Bronchial epithelial cell (primary cell): ENCODE measurements around the gene ACTL6B. TPM values are rescaled to one million over a fixed set of nuclear protein-coding genes. Genes with fewer than 3 reads are reported as not detected.
"Not testable (repeated sequence)": the region's sequence is repeated elsewhere in the genome, so short reads cannot be mapped to it uniquely, and the experiment has no call there.

Experiments
- DNase-seq: peaks from one replicate; pipeline ENCODE4 v3.0.0-alpha.2; 2010; ENCODE audit warnings: low read depth
- FAIRE-seq: peaks from 2 replicates; lab custom pipeline; 2011; peaks lifted over from hg19 to GRCh38; lab: Jason Lieb, UNC
- H3K27me3 ChIP-seq: 2 replicates; pipeline ENCODE4 v1.5.1; 2011; ENCODE audit warnings: low read length; ENCODE audit not compliant: control insufficient read depth, insufficient read depth
- H3K36me3 ChIP-seq: 2 replicates; pipeline ENCODE4 v1.5.1; 2011; ENCODE audit warnings: low read length; ENCODE audit not compliant: control insufficient read depth, insufficient read depth
- H3K4me3 ChIP-seq: 2 replicates; pipeline ENCODE4 v1.5.1; 2011; ENCODE audit warnings: mild to moderate bottlenecking, low read depth, low read length, control low read depth
- total RNA-seq: library from RNA; depleted of rRNA; stranded (reverse); fragments of >200 nt; gene quantifications from 2 replicates; pipeline ENCODE4 v1.2.1, GENCODE V29; 2014
- TF ChIP-seq, protein P1 (sequence below): IDR thresholded peaks from 2 replicates; pipeline ENCODE4 v1.5.1; 2011; ENCODE audit warnings: mild to moderate bottlenecking, moderate library complexity, low read length, control low read depth, inconsistent platforms; ENCODE audit not compliant: insufficient read depth, severe bottlenecking

ACTL6B gene
- total RNA-seq, 1 donor from 2014 or later, result not detected

DNA sequence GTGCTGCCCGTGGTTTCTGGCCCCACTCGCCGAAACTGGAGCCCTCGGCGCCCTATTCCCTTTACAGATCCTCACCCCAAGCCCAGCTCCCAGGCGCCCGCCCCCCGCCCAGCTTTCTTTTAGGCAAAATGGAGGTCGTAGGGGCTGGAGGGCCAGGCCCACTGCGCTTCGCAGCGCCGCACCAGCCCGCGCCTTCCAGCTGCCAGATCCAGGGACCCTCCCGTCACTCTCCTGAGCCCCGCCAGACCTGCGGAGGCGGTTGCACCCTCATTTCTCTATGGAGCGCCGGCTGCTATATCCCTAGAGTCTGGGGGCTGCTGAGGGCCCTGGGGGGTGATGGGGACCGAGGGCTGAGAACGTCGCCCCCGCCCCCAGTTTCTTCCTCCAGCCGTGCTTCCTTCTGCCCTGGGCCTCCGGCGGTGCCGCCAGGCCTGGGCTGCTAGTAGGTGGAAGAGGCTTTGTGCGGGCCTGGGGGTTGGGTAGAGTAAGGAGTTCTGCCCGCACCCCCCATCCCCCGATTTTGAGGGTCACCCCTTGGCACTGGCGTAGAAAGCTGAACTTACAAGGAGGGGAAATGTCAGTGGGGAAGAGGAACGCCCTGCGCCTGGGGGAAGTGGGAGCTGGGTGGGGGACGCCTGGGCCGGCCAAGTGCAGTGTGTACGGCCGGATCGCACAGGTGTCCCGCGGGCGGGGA lies 18.3 kb upstream of the ACTL6B start:
- Histone ChIP-seq H3K4me3 (peak overlapping the region; percentile 90), H3K36me3 (peaks cover 22% of the 10 kb centered on the region), H3K27me3 (no peaks in the 10 kb centered on the region)
- DNase-seq (no peak), FAIRE-seq (no peak)
- TF ChIP-seq, protein P1, sequence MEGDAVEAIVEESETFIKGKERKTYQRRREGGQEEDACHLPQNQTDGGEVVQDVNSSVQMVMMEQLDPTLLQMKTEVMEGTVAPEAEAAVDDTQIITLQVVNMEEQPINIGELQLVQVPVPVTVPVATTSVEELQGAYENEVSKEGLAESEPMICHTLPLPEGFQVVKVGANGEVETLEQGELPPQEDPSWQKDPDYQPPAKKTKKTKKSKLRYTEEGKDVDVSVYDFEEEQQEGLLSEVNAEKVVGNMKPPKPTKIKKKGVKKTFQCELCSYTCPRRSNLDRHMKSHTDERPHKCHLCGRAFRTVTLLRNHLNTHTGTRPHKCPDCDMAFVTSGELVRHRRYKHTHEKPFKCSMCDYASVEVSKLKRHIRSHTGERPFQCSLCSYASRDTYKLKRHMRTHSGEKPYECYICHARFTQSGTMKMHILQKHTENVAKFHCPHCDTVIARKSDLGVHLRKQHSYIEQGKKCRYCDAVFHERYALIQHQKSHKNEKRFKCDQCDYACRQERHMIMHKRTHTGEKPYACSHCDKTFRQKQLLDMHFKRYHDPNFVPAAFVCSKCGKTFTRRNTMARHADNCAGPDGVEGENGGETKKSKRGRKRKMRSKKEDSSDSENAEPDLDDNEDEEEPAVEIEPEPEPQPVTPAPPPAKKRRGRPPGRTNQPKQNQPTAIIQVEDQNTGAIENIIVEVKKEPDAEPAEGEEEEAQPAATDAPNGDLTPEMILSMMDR, result no peak

DNA sequence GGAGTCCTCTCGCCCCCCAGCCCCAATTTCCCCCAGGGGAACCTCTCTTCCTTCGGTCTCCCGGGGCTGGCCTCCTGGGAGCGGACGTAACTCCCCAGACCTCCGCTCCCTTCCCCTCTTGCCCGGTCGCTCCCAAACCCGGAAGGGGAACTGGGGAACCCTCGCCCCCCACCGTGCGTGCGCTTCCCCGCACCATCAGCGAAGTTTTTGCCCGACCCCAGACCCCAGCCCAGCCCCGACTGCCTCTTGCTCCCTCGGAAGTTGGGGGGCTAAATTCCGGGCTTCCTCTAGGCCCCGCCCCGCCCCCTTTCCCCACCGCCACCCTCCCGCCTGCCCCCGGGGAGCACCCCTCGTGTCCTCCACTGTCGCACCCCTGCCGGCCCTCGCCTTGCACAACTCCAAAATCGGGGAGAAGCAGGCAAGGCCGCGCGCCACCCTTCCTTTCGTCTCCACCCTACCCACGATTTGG lies 17.7 kb upstream of the ACTL6B start:
- FAIRE-seq, result no peak
- TF ChIP-seq, protein P1, result no peak
- H3K4me3 ChIP-seq, result peak overlapping the region; percentile 90
- H3K27me3 ChIP-seq, result no peaks in the 10 kb centered on the region
- H3K36me3 ChIP-seq, result peaks cover 20% of the 10 kb centered on the region
- DNase-seq, result no peak

GRCh38 chr7:100673302-100673941 lies 17.2 kb upstream of the ACTL6B start, which contains the start of gene GNB2:
Gene GNB2 (plus strand): TSS chr7:100673740. CDS start chr7:100676266, 2,526 bp downstream.
- TF ChIP-seq, protein P1, result no peak
- Histone ChIP-seq H3K36me3 (peaks cover 19% of the 10 kb centered on the region), H3K27me3 (no peaks in the 10 kb centered on the region), H3K4me3 (peak within 1 kb of the TSS; percentile 90)
- no peak for FAIRE-seq
- DNase-seq, result peak; percentile 92

- H3K36me3 ChIP-seq, result peaks cover 4% of the 10 kb centered on the region
- TF ChIP-seq, protein P1, result no peak
- DNase-seq (no peak), FAIRE-seq (no peak)
- H3K27me3 ChIP-seq, result no peaks in the 10 kb centered on the region
- no peak overlapping the region for H3K4me3 ChIP-seq
These were observed 15.4 kb upstream of the ACTL6B start for GRCh38 chr7:100671353-100672327.

DNA sequence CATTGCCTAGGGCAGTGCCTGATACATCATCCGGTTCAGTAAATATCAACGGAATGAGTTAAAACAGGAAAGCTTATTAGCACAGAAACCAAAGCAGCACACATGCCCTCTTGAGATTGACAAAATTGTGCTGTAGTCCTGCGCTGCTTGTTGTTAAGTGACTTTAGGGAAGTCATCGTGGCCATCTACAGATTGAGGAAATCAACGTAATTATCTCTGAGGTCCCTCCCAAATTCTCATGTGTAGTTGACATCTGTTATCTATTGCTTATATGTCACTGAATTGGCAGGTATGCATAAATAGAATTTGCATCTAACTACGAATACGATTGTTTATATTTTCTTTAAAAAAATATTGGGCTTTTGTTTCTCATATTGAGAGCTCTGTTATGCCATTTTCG lies 13.8 kb upstream of the ACTL6B start:
- DNase-seq (no peak), FAIRE-seq (no peak)
- no peak overlapping the region for H3K4me3 ChIP-seq
- TF ChIP-seq, protein P1, result no peak
- H3K27me3 ChIP-seq, result no peaks in the 10 kb centered on the region
- H3K36me3 ChIP-seq, result no peaks in the 10 kb centered on the region

DNA sequence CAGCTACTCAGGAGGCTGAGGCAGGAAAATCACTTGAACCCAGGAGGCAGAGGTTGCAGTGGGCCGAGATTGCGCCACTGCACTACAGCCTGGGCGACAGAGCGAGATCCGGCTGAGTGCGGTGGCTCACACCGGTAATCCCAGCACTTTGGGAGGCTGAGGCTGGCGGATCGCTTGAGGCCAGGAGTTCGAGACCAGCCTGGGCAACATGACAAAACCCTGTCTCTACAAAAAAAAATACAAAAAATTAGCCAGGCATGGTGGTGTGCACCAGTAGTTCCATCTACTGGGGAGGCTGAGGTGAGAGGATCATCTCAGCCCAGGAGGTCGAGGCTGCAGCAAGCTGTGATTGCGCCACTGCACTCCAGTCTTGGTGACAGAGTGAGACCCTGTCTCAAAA lies 12.9 kb upstream of the ACTL6B start:
- H3K27me3 ChIP-seq, DNase-seq, H3K36me3 ChIP-seq, H3K4me3 ChIP-seq, FAIRE-seq: not testable (repeated sequence)
